Measurements from ENCODE around the gene ARL8B. TPM values are rescaled to one million over a fixed set of nuclear protein-coding genes. Genes with fewer than 3 reads are reported as not detected.
A peak's percentile ranks its signal among the peaks of the same experiment; 100 is the strongest.

The ARL8B gene
- 40.8 TPM for polyA plus RNA-seq (2013, experiment 1 of 2)
- 41.0 TPM for polyA plus RNA-seq (2013, experiment 2 of 2)

- peak within 1 kb of the TSS; percentile 23 for H3K4me2 ChIP-seq (ENCODE audit: low read length)
- H3K4me1 ChIP-seq (ENCODE audit: control insufficient read depth, low read depth, low read length), result no peaks in the 10 kb centered on the region
- peak within 1 kb of the TSS; percentile 12 for H3K27ac ChIP-seq (ENCODE audit: low read depth, low read length)
- H3K23ac ChIP-seq (ENCODE audit: low read length), result no peak within 1 kb of the TSS
- H2BK15ac ChIP-seq (replicated peaks; ENCODE audit: low read depth), result no peak within 1 kb of the TSS
- no CpG with 5 or more reads among the region's 74 CpGs for WGBS (ENCODE audit: extremely low coverage, insufficient coverage, low lambda C conversion rate)
- H3K79me1 ChIP-seq (ENCODE audit: low read length), result peaks cover 6% of the 10 kb centered on the region
- H2AK5ac ChIP-seq (ENCODE audit: low read length), result no peak within 1 kb of the TSS
- no peaks in the 10 kb centered on the region for H3K27me3 ChIP-seq (ENCODE audit: insufficient read depth, low read length, poor library complexity)
- peak within 1 kb of the TSS; percentile 72 for H3K4ac ChIP-seq (ENCODE audit: low read depth, low read length)
- H4K5ac ChIP-seq (ENCODE audit: low read length), result no peak within 1 kb of the TSS
- peak within 1 kb of the TSS; percentile 12 for H3K18ac ChIP-seq (ENCODE audit: low read length)
- peak; percentile 86 for DNase-seq
- no peak within 1 kb of the TSS for H2BK120ac ChIP-seq (ENCODE audit: low read depth, low read length)
- peaks cover 36% of the 10 kb centered on the region for H3K79me2 ChIP-seq (ENCODE audit: control insufficient read depth, insufficient read depth, low read length)
- no peak within 1 kb of the TSS for H4K8ac ChIP-seq (ENCODE audit: low read depth, low read length)
- peak within 1 kb of the TSS; percentile 90 for H3K9ac ChIP-seq (ENCODE audit: low read length)
- peak within 1 kb of the TSS; percentile 95 for H3K4me3 ChIP-seq (ENCODE audit: low read length)
- H3K56ac ChIP-seq (ENCODE audit: low read length), result peak within 1 kb of the TSS; percentile 95
- peak within 1 kb of the TSS; percentile 59 for H2BK5ac ChIP-seq (ENCODE audit: low read length)
- H3K36me3 ChIP-seq (ENCODE audit: control insufficient read depth, insufficient read depth, low read length), result no peaks in the 10 kb centered on the region
These were observed at the start of gene ARL8B for GRCh38 chr3:5122030-5122740. TSS of gene ARL8B (plus strand) at chr3:5122292. CDS start at chr3:5122466, 174 bp downstream.

- Histone ChIP-seq H3K4ac (ENCODE audit: low read depth, low read length) (no peak overlapping the region), H2AK5ac (ENCODE audit: low read length) (no peak overlapping the region), H2BK5ac (ENCODE audit: low read length) (no peak overlapping the region), H3K23ac (ENCODE audit: low read length) (no peak overlapping the region), H3K4me1 (ENCODE audit: control insufficient read depth, low read depth, low read length) (no peaks in the 10 kb centered on the region), H4K8ac (ENCODE audit: low read depth, low read length) (no peak overlapping the region), H3K9ac (ENCODE audit: low read length) (no peak overlapping the region), H3K56ac (ENCODE audit: low read length) (no peak overlapping the region), H4K5ac (ENCODE audit: low read length) (no peak overlapping the region), H3K27ac (ENCODE audit: low read depth, low read length) (no peak overlapping the region), H3K36me3 (ENCODE audit: control insufficient read depth, insufficient read depth, low read length) (no peaks in the 10 kb centered on the region), H3K4me2 (ENCODE audit: low read length) (no peak overlapping the region), H3K79me1 (ENCODE audit: low read length) (no peaks in the 10 kb centered on the region), H3K18ac (ENCODE audit: low read length) (no peak overlapping the region), H3K27me3 (ENCODE audit: insufficient read depth, low read length, poor library complexity) (no peaks in the 10 kb centered on the region), H3K4me3 (ENCODE audit: low read length) (no peak overlapping the region), H2BK120ac (ENCODE audit: low read depth, low read length) (no peak overlapping the region), H2BK15ac (replicated peaks; ENCODE audit: low read depth) (no peak overlapping the region), H3K79me2 (ENCODE audit: control insufficient read depth, insufficient read depth, low read length) (no peaks in the 10 kb centered on the region)
- WGBS (ENCODE audit: extremely low coverage, insufficient coverage, low lambda C conversion rate), result no CpG with 5 or more reads among the region's 4 CpGs
- DNase-seq, result no peak
These were observed 48.6 kb upstream of the ARL8B start for GRCh38 chr3:5073374-5074085.

- no CpG with 5 or more reads among the region's 4 CpGs for WGBS (ENCODE audit: extremely low coverage, insufficient coverage, low lambda C conversion rate)
- no peak overlapping the region for H3K9ac ChIP-seq (ENCODE audit: low read length)
- H4K8ac ChIP-seq (ENCODE audit: low read depth, low read length), result no peak overlapping the region
- no peaks in the 10 kb centered on the region for H3K4me1 ChIP-seq (ENCODE audit: control insufficient read depth, low read depth, low read length)
- H3K79me1 ChIP-seq (ENCODE audit: low read length), result no peaks in the 10 kb centered on the region
- H3K4me3 ChIP-seq (ENCODE audit: low read length), result no peak overlapping the region
- no peak overlapping the region for H3K18ac ChIP-seq (ENCODE audit: low read length)
- H4K5ac ChIP-seq (ENCODE audit: low read length), result no peak overlapping the region
- H2BK15ac ChIP-seq (replicated peaks; ENCODE audit: low read depth), result no peak overlapping the region
- H3K27me3 ChIP-seq (ENCODE audit: insufficient read depth, low read length, poor library complexity), result no peaks in the 10 kb centered on the region
- no peaks in the 10 kb centered on the region for H3K79me2 ChIP-seq (ENCODE audit: control insufficient read depth, insufficient read depth, low read length)
- H3K4ac ChIP-seq (ENCODE audit: low read depth, low read length), result no peak overlapping the region
- H3K56ac ChIP-seq (ENCODE audit: low read length), result no peak overlapping the region
- H3K4me2 ChIP-seq (ENCODE audit: low read length), result no peak overlapping the region
- H3K23ac ChIP-seq (ENCODE audit: low read length), result no peak overlapping the region
- H3K36me3 ChIP-seq (ENCODE audit: control insufficient read depth, insufficient read depth, low read length), result no peaks in the 10 kb centered on the region
- H3K27ac ChIP-seq (ENCODE audit: low read depth, low read length), result no peak overlapping the region
- H2BK5ac ChIP-seq (ENCODE audit: low read length), result no peak overlapping the region
- no peak for DNase-seq
- no peak overlapping the region for H2BK120ac ChIP-seq (ENCODE audit: low read depth, low read length)
- H2AK5ac ChIP-seq (ENCODE audit: low read length), result no peak overlapping the region
These were observed 43.9 kb upstream of the ARL8B start for GRCh38 chr3:5078151-5078550.

GRCh38 chr3:5079761-5080160 is 42.3 kb upstream of the ARL8B start:
- no peaks in the 10 kb centered on the region for H3K36me3 ChIP-seq (ENCODE audit: control insufficient read depth, insufficient read depth, low read length)
- no peak overlapping the region for H3K18ac ChIP-seq (ENCODE audit: low read length)
- no peak overlapping the region for H3K4ac ChIP-seq (ENCODE audit: low read depth, low read length)
- DNase-seq, result no peak
- no peak overlapping the region for H3K9ac ChIP-seq (ENCODE audit: low read length)
- no CpG with 5 or more reads among the region's 3 CpGs for WGBS (ENCODE audit: extremely low coverage, insufficient coverage, low lambda C conversion rate)
- H2BK5ac ChIP-seq (ENCODE audit: low read length), result no peak overlapping the region
- H4K8ac ChIP-seq (ENCODE audit: low read depth, low read length), result no peak overlapping the region
- H3K4me3 ChIP-seq (ENCODE audit: low read length), result no peak overlapping the region
- no peak overlapping the region for H3K27ac ChIP-seq (ENCODE audit: low read depth, low read length)
- no peak overlapping the region for H2BK15ac ChIP-seq (replicated peaks; ENCODE audit: low read depth)
- no peak overlapping the region for H2AK5ac ChIP-seq (ENCODE audit: low read length)
- no peak overlapping the region for H3K23ac ChIP-seq (ENCODE audit: low read length)
- H3K4me2 ChIP-seq (ENCODE audit: low read length), result no peak overlapping the region
- no peak overlapping the region for H3K56ac ChIP-seq (ENCODE audit: low read length)
- H3K79me2 ChIP-seq (ENCODE audit: control insufficient read depth, insufficient read depth, low read length), result no peaks in the 10 kb centered on the region
- no peak overlapping the region for H4K5ac ChIP-seq (ENCODE audit: low read length)
- no peak overlapping the region for H2BK120ac ChIP-seq (ENCODE audit: low read depth, low read length)
- H3K4me1 ChIP-seq (ENCODE audit: control insufficient read depth, low read depth, low read length), result no peaks in the 10 kb centered on the region
- H3K27me3 ChIP-seq (ENCODE audit: insufficient read depth, low read length, poor library complexity), result no peaks in the 10 kb centered on the region
- H3K79me1 ChIP-seq (ENCODE audit: low read length), result no peaks in the 10 kb centered on the region

- H2BK5ac ChIP-seq (ENCODE audit: low read length), result no peak overlapping the region
- H3K4me2 ChIP-seq (ENCODE audit: low read length), result no peak overlapping the region
- H2BK120ac ChIP-seq (ENCODE audit: low read depth, low read length), result no peak overlapping the region
- no peak for DNase-seq
- H3K23ac ChIP-seq (ENCODE audit: low read length), result no peak overlapping the region
- no peak overlapping the region for H3K27ac ChIP-seq (ENCODE audit: low read depth, low read length)
- no peaks in the 10 kb centered on the region for H3K4me1 ChIP-seq (ENCODE audit: control insufficient read depth, low read depth, low read length)
- H3K27me3 ChIP-seq (ENCODE audit: insufficient read depth, low read length, poor library complexity), result no peaks in the 10 kb centered on the region
- H3K36me3 ChIP-seq (ENCODE audit: control insufficient read depth, insufficient read depth, low read length), result no peaks in the 10 kb centered on the region
- no peak overlapping the region for H2BK15ac ChIP-seq (replicated peaks; ENCODE audit: low read depth)
- H3K79me1 ChIP-seq (ENCODE audit: low read length), result no peaks in the 10 kb centered on the region
- no peak overlapping the region for H4K8ac ChIP-seq (ENCODE audit: low read depth, low read length)
- H2AK5ac ChIP-seq (ENCODE audit: low read length), result no peak overlapping the region
- H4K5ac ChIP-seq (ENCODE audit: low read length), result no peak overlapping the region
- WGBS (ENCODE audit: extremely low coverage, insufficient coverage, low lambda C conversion rate), result no CpG with 5 or more reads among the region's 15 CpGs
- H3K79me2 ChIP-seq (ENCODE audit: control insufficient read depth, insufficient read depth, low read length), result no peaks in the 10 kb centered on the region
- no peak overlapping the region for H3K4ac ChIP-seq (ENCODE audit: low read depth, low read length)
- H3K56ac ChIP-seq (ENCODE audit: low read length), result no peak overlapping the region
- no peak overlapping the region for H3K9ac ChIP-seq (ENCODE audit: low read length)
- H3K18ac ChIP-seq (ENCODE audit: low read length), result no peak overlapping the region
- H3K4me3 ChIP-seq (ENCODE audit: low read length), result no peak overlapping the region
These were observed 41.1 kb upstream of the ARL8B start for GRCh38 chr3:5080779-5081550.

Data from mesendoderm (in vitro differentiated cells).